Measurements from ENCODE around the gene VWA5B1.

DNA sequence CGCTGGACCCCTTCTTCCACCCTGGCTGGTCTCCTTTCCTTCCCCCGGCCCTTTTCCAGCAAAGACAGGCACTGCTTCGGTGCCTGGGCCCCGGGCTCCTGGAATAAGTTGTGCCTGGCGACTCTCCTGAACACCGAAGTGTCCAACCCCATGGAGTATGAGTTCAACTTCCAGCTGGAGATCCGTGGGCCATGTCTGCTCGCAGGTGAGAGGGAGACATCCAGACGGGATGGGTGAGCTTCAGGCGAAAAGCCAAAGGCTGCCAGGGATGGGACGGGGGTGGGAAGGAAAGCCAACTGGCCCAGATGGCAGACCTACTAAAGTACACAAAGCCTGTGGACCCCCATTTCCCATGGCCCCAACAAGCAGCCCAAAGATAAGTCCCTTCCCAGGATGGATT lies 26.8 kb downstream of the VWA5B1 start:
- TF ChIP-seq, protein P1, sequence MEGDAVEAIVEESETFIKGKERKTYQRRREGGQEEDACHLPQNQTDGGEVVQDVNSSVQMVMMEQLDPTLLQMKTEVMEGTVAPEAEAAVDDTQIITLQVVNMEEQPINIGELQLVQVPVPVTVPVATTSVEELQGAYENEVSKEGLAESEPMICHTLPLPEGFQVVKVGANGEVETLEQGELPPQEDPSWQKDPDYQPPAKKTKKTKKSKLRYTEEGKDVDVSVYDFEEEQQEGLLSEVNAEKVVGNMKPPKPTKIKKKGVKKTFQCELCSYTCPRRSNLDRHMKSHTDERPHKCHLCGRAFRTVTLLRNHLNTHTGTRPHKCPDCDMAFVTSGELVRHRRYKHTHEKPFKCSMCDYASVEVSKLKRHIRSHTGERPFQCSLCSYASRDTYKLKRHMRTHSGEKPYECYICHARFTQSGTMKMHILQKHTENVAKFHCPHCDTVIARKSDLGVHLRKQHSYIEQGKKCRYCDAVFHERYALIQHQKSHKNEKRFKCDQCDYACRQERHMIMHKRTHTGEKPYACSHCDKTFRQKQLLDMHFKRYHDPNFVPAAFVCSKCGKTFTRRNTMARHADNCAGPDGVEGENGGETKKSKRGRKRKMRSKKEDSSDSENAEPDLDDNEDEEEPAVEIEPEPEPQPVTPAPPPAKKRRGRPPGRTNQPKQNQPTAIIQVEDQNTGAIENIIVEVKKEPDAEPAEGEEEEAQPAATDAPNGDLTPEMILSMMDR (IDR thresholded peaks at IDR 0.05): no peak
- no peak for TF ChIP-seq POLR2A (IDR thresholded peaks at IDR 0.05)

Data from uterus (tissue), 2 donors.